ENCODE measurements around the gene FGFBP1. TPM values are rescaled to one million over a fixed set of nuclear protein-coding genes. Genes with fewer than 3 reads are reported as not detected.

Gene FGFBP1
- total RNA-seq, 1 experiment from 2014 or later, result 133 TPM

DNA sequence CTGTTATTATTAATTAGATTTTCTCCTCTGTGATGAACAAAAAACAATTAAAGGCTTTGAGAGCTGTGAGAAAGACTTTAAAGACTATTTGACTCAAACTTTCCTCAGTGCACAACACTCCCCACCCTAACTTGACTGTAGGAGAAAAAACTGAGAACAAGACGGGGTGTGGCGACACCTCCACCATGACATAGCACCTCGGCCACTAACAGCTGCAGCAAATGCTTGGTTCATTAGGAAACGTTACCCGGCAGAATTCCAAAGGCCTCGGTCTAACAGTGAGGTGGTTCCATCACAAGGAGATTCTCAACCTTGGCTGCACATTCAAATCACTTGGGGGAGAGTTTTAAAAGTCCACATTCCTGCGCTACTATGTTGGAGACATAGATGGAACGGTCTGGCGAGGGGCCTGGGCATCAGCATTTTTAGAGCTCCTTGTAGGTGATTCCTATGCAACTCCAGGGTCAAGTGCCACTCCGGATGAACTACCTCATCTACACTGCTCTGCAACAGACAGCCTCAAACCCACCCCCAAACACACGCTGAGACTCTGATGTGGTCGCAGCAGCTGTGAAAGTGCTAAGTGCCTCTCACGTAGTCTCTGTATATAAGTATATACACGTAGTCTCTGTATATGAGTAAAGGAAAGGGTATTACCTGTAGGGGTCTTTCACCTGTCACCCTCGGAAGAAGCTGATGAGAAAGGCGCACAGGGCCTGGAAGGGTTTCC is 23.4 kb upstream of the FGFBP1 start:
- Histone ChIP-seq H3K4me1 (ENCODE audit: insufficient read depth, low read length) (no peaks in the 10 kb centered on the region), H3K79me2 (ENCODE audit: low read length) (no peaks in the 10 kb centered on the region), H4K20me1 (ENCODE audit: low read length) (no peaks in the 10 kb centered on the region), H3K4me3 (ENCODE audit: low read length) (no peak overlapping the region), H3K9me2 (replicated peaks; ENCODE audit: low read length) (no peaks in the 10 kb centered on the region), H3K9me3 (ENCODE audit: low read length) (no peaks in the 10 kb centered on the region), H3K4me2 (ENCODE audit: low read length) (no peak overlapping the region), H3K36me3 (ENCODE audit: low read depth, low read length) (no peaks in the 10 kb centered on the region; the same call in 1 of the 2 replicates), H3K27me3 (ENCODE audit: low read length) (no peaks in the 10 kb centered on the region), H3K9ac (ENCODE audit: low read length) (no peak overlapping the region), H2AFZ (ENCODE audit: low read length) (no peak overlapping the region), H3F3A (ENCODE audit: low read length, unreplicated experiment) (no peaks in the 10 kb centered on the region), H3K27ac (ENCODE audit: low read length) (no peak overlapping the region)
- CTCF ChIA-PET, result no interaction called here
- BruUV-seq (replicated peaks), result no TSS peak
- no peak for ATAC-seq
- TF ChIP-seq, protein P1, sequence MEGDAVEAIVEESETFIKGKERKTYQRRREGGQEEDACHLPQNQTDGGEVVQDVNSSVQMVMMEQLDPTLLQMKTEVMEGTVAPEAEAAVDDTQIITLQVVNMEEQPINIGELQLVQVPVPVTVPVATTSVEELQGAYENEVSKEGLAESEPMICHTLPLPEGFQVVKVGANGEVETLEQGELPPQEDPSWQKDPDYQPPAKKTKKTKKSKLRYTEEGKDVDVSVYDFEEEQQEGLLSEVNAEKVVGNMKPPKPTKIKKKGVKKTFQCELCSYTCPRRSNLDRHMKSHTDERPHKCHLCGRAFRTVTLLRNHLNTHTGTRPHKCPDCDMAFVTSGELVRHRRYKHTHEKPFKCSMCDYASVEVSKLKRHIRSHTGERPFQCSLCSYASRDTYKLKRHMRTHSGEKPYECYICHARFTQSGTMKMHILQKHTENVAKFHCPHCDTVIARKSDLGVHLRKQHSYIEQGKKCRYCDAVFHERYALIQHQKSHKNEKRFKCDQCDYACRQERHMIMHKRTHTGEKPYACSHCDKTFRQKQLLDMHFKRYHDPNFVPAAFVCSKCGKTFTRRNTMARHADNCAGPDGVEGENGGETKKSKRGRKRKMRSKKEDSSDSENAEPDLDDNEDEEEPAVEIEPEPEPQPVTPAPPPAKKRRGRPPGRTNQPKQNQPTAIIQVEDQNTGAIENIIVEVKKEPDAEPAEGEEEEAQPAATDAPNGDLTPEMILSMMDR (conservative IDR thresholded peaks at IDR 0.05; ENCODE audit: low read depth, low read length), result no peak
- TF ChIP-seq EZH2phosphoT487 (IDR thresholded peaks at IDR 0.05; ENCODE audit: borderline replicate concordance, low read length) (no peak), EZH2 (IDR thresholded peaks at IDR 0.05; ENCODE audit: low read length, unreplicated experiment) (no peak)
- no peak for DNase-seq
- POLR2A ChIA-PET (ENCODE audit: unreplicated experiment), result no interaction called here
- intact Hi-C loops (cut with micrococcal nuclease), result loop anchor here (5.0 kb wide), 1 partner anchor 305 kb away; no protein-coding TSS in a partner anchor

GRCh38 chr4:15958562-15958961 is 20.0 kb upstream of the FGFBP1 start:
- H3K9me2 ChIP-seq (replicated peaks; ENCODE audit: low read length), result no peaks in the 10 kb centered on the region
- H4K20me1 ChIP-seq (ENCODE audit: low read length), result no peaks in the 10 kb centered on the region
- TF ChIP-seq, protein P1 (conservative IDR thresholded peaks at IDR 0.05; ENCODE audit: low read depth, low read length), result no peak
- TF ChIP-seq EZH2 (IDR thresholded peaks at IDR 0.05; ENCODE audit: low read length, unreplicated experiment) (no peak), EZH2phosphoT487 (IDR thresholded peaks at IDR 0.05; ENCODE audit: borderline replicate concordance, low read length) (no peak)
- BruUV-seq (replicated peaks), result no TSS peak
- CTCF ChIA-PET, result no interaction called here
- intact Hi-C loops (cut with micrococcal nuclease), result no loop called here
- no peaks in the 10 kb centered on the region for H3K79me2 ChIP-seq (ENCODE audit: low read length)
- H3F3A ChIP-seq (ENCODE audit: low read length, unreplicated experiment), result no peaks in the 10 kb centered on the region
- no peak overlapping the region for H3K27ac ChIP-seq (ENCODE audit: low read length)
- H3K27me3 ChIP-seq (ENCODE audit: low read length), result no peaks in the 10 kb centered on the region
- DNase-seq (no peak), ATAC-seq (no peak)
- H3K4me1 ChIP-seq (ENCODE audit: insufficient read depth, low read length), result peaks cover 6% of the 10 kb centered on the region
- POLR2A ChIA-PET (ENCODE audit: unreplicated experiment), result no interaction called here
- no peak overlapping the region for H3K9ac ChIP-seq (ENCODE audit: low read length)
- no peak overlapping the region for H2AFZ ChIP-seq (ENCODE audit: low read length)
- H3K4me2 ChIP-seq (ENCODE audit: low read length), result no peak overlapping the region
- H3K9me3 ChIP-seq (ENCODE audit: low read length), result no peaks in the 10 kb centered on the region
- H3K4me3 ChIP-seq (ENCODE audit: low read length), result no peak overlapping the region
- H3K36me3 ChIP-seq (ENCODE audit: low read depth, low read length), result no peaks in the 10 kb centered on the region; the same call in 1 of the 2 replicates
